GM18951 (cell line): ENCODE measurements around the gene CCDC91.
"Not testable (repeated sequence)": the region's sequence is repeated elsewhere in the genome, so short reads cannot be mapped to it uniquely, and the experiment has no call there.

Source experiments
- POLR2A ChIP-seq: IDR thresholded peaks from 4 replicates; pipeline ENCODE4 v1.6.1; 2011; ENCODE audit warnings: mild to moderate bottlenecking; ENCODE audit not compliant: insufficient read length, insufficient read depth; ENCODE audit errors: extremely low read depth
- in situ Hi-C: fragments of 300-500 bp; cut with MboI; formaldehyde crosslinking; loops from one replicate; pipeline ENCODE4 v1.12.0; 2022; ENCODE audit warnings: low sequenced_read_pairs, mixed read lengths, inconsistent platforms; ENCODE audit not compliant: unreplicated experiment

CCDC91 gene

DNA sequence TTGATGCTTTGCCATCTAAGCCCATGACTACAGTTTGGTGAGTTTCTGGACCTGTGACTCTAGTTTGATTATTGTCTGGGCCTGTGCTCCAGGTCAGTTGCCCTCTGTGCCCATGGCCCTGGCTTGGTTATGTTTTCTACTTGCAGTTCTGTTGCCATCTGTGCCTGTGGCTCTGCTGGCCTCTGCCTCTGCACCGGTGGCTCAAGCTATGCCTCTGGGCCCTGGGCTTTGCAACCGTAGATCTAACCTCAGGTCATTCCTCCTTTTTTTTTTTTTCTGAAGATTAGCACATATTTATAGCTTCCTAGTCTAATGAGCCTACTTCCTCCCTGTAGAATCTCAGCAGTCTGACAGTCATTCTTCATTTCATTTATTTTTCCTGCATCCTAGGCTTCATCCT is 161.2 kb downstream of the CCDC91 start:
- in situ Hi-C loops: no loop called here
- TF ChIP-seq POLR2A: no peak

GRCh38 chr12:28355161-28355560 is 164.9 kb downstream of the CCDC91 start:
- in situ Hi-C loops: no loop called here
- no peak for TF ChIP-seq POLR2A

- in situ Hi-C loops: no loop called here
- no peak for TF ChIP-seq POLR2A
Measured at GRCh38 chr12:28360253-28360652, 170.0 kb downstream of the CCDC91 start.

DNA sequence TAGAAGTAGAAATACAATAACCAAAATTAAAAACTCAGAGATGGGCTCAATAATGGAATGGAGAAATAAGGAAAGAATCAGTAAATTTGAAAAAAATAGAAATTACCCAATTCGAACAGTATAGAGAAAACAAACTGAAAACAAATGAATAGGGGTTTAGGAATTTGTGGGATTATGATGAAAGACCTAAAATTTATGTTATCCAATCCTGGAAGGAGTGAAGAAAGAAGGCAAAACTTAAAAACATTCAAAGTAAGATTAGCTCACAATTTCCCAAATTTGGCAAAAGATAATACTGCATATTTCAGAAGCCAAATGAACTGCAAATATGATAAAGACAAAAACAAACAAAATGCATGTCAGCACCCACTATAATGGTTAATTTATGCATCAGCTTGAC is 177.1 kb downstream of the CCDC91 start:
- in situ Hi-C loops: no loop called here
- no peak for TF ChIP-seq POLR2A

DNA sequence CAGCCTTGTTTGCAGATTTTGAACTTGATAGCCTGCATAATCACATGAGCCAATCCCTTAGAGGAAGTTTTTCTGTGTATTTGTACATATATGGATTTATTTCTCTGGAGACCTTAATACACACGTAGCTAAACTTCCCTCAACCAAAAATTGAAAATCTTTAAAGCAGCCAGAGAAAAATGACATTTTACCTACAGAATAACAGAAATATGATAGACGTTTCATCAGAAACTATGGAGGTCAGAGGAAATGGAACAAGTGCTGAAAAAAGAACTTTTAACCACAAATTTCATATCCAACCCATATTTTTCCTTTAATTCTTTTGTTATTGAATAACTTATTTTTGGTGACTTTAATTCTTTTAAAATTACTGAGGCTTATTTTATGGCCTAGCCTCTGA is 177.7 kb downstream of the CCDC91 start:
- no peak for TF ChIP-seq POLR2A
- in situ Hi-C loops: no loop called here

DNA sequence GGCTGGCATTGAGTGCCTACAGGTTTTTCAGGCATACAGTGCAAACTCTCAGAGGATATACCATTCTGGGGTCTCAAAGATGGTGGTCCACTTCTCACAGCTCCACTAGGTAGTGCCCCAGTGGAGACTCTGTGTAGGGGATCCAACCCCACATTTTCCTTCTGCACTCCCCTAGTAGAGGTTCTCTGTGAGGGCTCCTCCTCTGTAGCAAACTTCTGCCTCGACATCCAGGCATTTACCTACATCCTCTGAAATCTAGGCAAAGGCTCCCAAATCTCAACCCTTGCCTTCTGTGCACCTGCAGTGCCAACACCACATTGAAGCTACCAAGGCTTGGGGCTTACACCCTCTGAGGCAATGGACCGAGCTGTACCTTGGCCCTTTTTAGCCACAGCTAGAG is 179.2 kb downstream of the CCDC91 start:
- in situ Hi-C loops: no loop called here
- no peak for TF ChIP-seq POLR2A

GRCh38 chr12:28374556-28374955 is 184.3 kb downstream of the CCDC91 start:
- in situ Hi-C loops: no loop called here
- TF ChIP-seq POLR2A: no peak

DNA sequence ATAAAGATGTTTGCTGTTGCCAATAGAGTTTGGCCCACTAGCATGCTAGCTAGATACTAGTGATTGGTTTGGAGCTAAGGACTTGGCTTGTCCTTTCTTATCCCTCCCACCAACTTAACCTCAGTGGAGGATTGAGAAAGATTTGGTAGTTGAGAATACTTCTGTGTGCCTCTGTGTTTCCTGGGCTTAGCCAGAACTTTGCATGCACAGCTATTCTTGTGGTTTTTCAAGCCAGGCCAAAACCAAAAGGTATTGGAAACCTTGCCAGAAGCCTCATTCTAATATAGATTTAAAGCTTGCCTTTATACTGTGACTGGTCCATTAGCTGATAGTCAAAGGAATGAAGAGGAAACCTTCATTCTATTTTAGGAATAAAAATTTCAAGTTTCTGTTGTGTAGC is 188.5 kb downstream of the CCDC91 start:
- TF ChIP-seq POLR2A: no peak
- in situ Hi-C loops: no loop called here

GRCh38 chr12:28379779-28380178 is 189.5 kb downstream of the CCDC91 start:
- in situ Hi-C loops: not testable (repeated sequence)

- in situ Hi-C loops: no loop called here
Measured at GRCh38 chr12:28383368-28383767, 193.1 kb downstream of the CCDC91 start.

GRCh38 chr12:28388879-28389278 is 198.6 kb downstream of the CCDC91 start:
- TF ChIP-seq POLR2A: no peak
- in situ Hi-C loops: no loop called here

More at GRCh38 chr12:28383368-28383767, 193.1 kb downstream of the CCDC91 start:
- no peak for TF ChIP-seq POLR2A

GRCh38 chr12:28390206-28390605 is 199.9 kb downstream of the CCDC91 start:
- TF ChIP-seq POLR2A: no peak
- in situ Hi-C loops: no loop called here

- in situ Hi-C loops: no loop called here
- TF ChIP-seq POLR2A: no peak
Measured at GRCh38 chr12:28390761-28391385, 200.6 kb downstream of the CCDC91 start.

DNA sequence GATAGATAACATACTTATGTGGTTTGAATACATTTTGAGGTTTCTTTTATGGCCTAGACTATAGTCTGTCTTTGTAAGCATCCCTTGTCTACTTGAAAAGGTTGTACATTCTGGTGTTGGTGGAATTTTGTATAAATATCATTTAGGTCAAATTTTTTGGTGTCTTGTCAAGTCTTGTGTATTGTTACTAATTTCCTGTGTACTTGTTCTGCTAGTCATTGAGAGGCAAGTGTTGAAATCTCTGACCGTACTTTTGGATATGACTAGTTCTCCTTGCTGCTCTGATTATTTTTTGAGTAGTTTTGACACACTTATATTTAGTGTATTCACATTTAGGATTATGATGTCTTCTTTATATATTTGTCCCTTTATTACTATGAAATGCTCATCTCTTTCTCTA is 219.6 kb downstream of the CCDC91 start:
- TF ChIP-seq POLR2A: no peak
- in situ Hi-C loops: no loop called here
